Astrocyte of the spinal cord (primary cell): Measurements from ENCODE around the gene WFS1.
A peak's percentile ranks its signal among the peaks of the same experiment; 100 is the strongest.

Source experiments
- DNase-seq: peaks from one replicate; pipeline ENCODE4 v3.0.0; 2011; ENCODE audit warnings: low read depth, low spot score
- H3K4me3 ChIP-seq: 2 replicates; pipeline ENCODE4 v1.5.1; 2011; ENCODE audit warnings: low read depth, mild to moderate bottlenecking, low read length, moderate library complexity
- CTCF ChIP-seq: IDR thresholded peaks from 2 replicates; pipeline ENCODE4 v1.5.1; 2012; ENCODE audit warnings: low read depth, mild to moderate bottlenecking, low read length, inconsistent platforms
- in situ Hi-C: cut with HindIII; loops from 2 replicates; pipeline ENCODE4 v1.10.0; 2017; ENCODE audit warnings: low sequenced_read_pairs

The WFS1 gene

DNA sequence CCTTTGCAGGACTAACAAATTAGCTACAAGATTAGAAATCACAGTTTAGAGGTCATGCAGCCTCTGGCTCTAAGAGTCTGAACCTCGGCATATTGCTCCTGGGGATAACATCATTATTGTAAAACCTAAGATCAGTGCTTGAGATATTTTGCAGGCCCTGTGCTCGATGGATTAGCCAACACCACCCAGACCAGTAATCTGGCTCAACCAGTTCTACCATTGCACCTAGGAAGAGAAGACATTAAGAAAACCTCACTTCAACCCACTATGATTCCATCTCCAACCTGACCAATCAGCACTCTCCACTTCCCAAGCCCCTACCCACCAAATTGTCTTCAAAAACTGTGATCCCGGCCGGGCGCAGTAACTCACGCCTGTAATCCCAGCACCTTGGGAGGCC, 43.6 kb downstream of the WFS1 start:
- TF ChIP-seq CTCF, result no peak
- no peak overlapping the region for H3K4me3 ChIP-seq
- in situ Hi-C loops, result no loop called here
- no peak for DNase-seq

DNA sequence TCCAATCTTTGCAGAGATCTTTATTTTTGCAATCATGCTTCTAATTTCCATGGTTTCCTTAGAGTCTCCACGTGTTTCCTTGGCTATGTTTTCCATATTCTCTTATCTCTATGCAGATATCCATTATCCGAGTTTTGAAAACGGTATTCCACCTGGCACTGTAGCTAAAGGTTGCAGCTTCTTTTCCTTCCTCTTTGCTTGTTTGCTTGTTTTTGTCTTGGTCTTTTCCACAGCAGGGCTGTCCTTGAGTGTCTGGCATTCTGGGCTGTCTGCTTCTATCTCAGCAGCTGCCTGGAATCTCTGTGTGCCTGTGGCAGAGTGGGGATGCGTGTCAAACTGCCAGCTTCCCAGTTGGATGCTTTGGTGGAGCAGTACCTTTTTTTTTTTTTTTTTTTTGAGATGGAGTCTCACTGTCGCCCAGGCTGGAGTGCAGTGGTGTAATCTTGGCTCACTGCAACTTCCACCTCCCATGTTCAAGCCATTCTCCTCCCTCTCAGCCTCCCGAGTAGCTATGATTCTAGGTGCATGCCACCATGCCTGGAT, 46.9 kb downstream of the WFS1 start:
- DNase-seq, result no peak
- no peak overlapping the region for H3K4me3 ChIP-seq
- in situ Hi-C loops, result no loop called here
- no peak for TF ChIP-seq CTCF

- DNase-seq, result no peak
- in situ Hi-C loops, result no loop called here
- no peak for TF ChIP-seq CTCF
- no peak overlapping the region for H3K4me3 ChIP-seq
Measured at GRCh38 chr4:6318206-6318605, 48.6 kb downstream of the WFS1 start.

DNA sequence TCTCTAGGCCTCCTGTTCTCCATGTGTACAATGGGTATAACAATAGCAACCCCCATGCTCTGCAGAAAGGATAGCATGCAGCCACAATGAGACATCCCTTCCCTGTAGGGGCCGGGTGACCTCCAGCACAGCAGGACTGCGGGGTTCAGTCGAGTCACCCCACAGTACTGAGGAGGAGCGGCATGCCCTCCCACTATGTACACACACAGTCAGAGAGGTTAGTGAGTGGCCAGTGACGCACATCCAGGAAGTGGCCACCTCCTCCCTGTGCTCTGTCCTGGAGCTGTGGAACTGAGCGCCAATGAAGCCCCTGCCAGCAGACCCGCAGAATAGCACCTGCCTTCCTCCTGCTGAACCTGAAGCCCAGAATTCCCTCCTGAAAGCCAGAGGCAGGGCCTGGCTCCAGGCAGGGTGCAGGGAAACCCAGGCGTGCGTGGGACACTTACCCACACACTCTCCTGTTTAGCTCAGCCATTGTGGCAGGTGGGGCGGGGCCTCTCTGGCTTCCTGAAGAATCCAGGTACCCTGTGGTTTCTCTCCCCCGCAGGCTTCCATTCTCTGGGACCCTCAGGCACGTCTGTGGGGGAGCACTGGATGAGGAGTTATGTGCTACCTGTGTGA, 50.0 kb downstream of the WFS1 start:
- DNase-seq, result peak; percentile 20
- in situ Hi-C loops, result no loop called here
- H3K4me3 ChIP-seq, result no peak overlapping the region
- no peak for TF ChIP-seq CTCF

DNA sequence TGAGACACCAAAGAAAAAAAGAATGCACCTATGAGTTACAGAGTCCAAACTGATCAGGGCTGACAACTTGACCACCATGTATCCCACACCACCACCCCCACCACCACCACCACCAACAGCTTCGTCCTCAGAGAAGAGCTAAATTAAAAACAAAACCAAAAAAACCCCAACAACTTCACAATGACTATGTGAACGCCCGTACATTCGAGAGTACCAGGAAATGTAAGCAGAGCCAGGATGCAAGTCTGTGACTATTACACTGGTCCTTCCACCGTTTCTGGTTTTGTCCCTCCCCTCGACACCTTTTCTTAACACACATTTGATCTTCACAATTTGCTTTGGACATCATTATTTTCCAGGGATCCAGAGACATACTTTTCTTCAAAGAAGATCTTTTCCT, 51.0 kb downstream of the WFS1 start:
- H3K4me3 ChIP-seq, result no peak overlapping the region
- in situ Hi-C loops, result no loop called here
- no peak for TF ChIP-seq CTCF

DNA sequence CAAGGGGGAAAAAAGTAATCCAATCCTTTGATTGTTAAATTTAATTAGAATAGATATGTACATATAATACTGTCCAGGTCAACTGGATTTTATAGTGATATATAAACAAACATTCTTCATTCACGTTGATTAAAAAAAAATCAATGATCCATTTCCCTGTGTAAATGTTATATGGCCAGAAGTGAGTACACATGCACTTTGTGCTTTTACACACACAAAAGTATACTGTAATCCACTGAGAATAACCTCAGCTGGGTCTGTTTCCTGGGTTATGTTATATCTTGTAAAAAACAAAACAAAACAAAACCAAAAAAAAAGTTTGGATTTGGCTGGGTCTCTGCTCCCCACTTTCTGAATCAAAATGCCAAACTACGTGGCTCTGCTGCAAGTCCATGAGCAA, 51.7 kb downstream of the WFS1 start:
- no peak for DNase-seq
- in situ Hi-C loops, result no loop called here
- H3K4me3 ChIP-seq, result no peak overlapping the region
- no peak for TF ChIP-seq CTCF

More for the DNA sequence above, 51.0 kb downstream of the WFS1 start:
- no peak for DNase-seq
